HG02885 (cell line): ENCODE data around the gene CSH1.
"Not testable (repeated sequence)": the region's sequence is repeated elsewhere in the genome, so short reads cannot be mapped to it uniquely, and the experiment has no call there.

Experiments used
- ATAC-seq: cut with Tn5 transposase; IDR thresholded peaks from one replicate; pipeline ENCODE4 v1.9.1; 2021; ENCODE audit warnings: mild to moderate bottlenecking; ENCODE audit not compliant: unreplicated experiment, poor library complexity

The CSH1 gene

DNA sequence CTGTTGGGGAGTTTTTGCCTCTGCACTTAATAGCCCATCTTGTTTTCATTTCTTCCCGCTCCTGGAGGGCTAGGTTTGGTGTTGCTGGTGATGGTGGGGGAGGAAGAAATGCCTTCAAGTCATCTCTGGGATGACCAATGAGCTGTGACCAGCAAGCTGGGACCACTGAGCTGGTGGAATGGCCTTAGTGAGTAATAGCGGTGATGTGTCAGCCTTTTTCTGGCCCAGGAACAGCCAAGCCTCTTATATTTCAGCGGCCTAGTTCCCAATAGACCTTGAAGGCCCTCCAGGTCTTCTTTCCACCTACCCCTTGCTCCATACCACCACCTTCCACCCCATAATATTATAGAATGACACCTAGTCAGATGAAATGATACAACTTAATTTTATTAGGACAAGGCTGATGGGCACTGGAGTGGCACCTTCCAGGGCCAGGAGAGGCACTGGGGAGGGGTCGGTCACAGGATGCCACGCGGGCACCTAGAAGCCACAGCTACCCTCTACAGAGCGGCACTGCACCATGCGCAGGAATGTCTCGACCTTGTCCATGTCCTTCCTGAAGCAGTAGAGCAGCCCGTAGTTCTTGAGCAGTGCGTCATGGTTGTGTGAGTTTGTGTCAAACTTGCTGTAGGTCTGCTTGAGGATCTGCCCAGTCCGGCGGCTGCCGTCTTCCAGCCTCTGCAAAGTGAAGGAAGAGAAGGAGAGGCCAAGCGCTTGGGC lies 24.6 kb downstream of the CSH1 start:
- ATAC-seq = not testable (repeated sequence)

- not testable (repeated sequence) for ATAC-seq
Observed at GRCh38 chr17:63870292-63870665, 26.1 kb downstream of the CSH1 start.

- not testable (repeated sequence) for ATAC-seq
Observed at GRCh38 chr17:63869491-63870291, 26.7 kb downstream of the CSH1 start.

DNA sequence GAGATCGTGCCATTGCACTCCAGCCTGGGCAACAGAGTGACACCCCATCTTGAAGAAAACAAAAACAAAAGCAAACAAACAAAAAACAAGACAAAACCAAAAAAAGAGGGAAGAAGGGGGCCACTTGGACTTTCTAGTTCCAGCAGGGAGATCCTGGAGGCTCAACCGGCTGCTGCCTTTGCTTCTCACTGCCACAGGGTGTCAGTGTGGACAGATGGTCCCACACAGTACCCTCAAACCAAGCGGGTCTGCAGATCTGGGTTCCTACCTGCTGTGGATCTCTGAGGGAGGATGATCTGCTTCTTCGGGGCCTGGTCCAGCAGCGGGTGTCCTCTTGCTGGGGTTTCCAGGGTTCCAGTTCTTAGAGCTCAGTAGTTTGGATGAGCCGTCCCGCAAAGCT lies 29.7 kb downstream of the CSH1 start:
- ATAC-seq = not testable (repeated sequence)

- no peak for ATAC-seq
Observed at GRCh38 chr17:63859257-63859656, 37.1 kb downstream of the CSH1 start.

DNA sequence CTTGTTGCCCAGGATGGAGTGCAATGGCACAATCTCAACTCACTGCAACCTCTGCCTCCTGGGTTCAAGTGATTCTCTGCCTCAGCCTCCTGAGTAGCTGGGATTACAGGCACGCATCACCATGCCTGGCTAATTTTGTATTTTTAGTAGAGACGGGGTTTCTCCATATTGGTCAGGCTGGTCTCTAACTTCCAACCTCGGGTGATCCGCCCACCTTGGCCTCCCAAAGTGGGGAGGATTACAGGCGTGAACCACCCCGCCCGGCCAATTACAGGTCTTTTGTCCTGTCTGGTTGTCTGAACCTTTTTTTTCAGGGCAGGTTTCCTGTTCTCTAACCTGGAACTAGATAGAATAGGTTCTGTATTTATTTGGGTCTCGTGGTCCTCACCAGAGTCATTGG lies 39.9 kb downstream of the CSH1 start:
- not testable (repeated sequence) for ATAC-seq

GRCh38 chr17:63855185-63855584 lies 41.2 kb downstream of the CSH1 start:
- no peak for ATAC-seq

- no peak for ATAC-seq
Observed at GRCh38 chr17:63854709-63855108, 41.7 kb downstream of the CSH1 start.

DNA sequence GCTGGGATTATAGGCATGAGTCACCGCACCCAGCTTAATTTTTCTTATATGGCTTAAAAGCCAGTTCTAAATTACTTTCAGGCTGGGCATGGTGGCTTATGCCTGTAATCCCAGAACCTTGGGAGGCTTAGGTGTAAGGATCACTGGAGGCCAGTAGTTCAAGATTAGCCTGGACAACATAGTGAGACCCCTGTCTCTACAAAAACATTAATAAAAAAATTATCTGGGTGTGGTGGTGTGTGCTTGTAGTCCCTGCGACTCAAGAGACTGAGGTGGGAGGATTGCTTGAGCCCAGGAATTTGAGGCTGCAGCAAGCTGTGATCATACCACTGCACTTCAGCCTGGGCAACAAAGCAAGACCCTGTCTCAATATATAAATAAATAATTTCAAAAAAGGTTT lies 43.1 kb downstream of the CSH1 start:
- no peak for ATAC-seq

GRCh38 chr17:63850401-63850800 lies 46.0 kb downstream of the CSH1 start:
- ATAC-seq = no peak

- ATAC-seq = peak; percentile 91
Observed at GRCh38 chr17:63848834-63849689, 47.3 kb downstream of the CSH1 start.

DNA sequence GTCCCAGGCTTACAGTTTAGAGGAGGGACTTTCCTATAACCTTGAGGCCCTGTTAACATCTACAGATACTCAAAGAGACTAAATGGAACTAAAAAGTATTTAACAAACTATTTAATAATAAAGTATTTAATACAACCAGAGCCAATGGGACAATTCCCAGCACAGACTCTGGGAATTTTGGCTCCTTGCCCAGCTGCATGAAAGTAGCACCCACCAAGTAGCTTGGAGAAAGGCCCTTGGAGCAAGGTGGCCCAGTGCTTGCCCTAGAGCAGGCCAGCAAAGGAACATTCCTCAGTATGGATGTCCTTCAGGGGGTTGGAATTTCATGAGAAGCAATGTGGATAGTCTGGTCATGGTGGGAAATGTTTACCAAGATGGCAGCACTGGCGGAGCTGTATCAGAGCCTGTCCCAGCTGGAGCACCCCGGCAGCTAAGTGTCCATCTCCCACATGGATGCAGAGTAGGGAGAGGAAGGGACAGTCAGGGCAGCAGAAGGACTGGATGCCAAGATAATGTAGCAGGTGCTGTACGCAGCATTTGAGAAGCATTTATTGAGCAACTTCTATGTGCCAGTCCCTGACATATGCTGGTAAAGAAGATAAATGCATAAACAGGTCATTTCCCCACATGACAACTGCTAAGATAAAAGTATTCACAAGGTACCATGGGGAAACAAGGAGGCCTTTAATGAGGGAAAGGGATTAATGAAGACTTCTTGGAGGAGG lies 48.7 kb downstream of the CSH1 start:
- no peak for ATAC-seq

DNA sequence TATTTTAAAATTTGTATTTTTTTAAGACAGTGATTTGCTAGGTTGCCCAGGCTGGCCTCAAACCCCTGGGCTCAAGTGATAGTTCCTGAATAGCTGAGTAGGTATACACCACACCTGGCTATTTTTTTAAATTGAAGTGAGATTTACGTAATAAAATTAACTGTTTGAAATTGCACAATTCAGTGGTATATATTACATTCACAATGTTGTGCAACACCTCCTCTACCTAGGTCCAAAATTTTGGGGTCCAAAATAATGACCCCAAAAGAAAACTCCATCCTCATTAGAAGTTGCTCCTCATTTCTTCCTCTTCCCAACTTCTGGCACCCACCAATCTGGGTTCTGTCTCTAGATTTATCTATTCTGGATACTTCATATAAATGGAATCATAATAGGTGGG lies 50.9 kb downstream of the CSH1 start:
- ATAC-seq = no peak
